IMR-90 (cell line): Measurements from ENCODE around the gene PLXDC2.
"Not testable (repeated sequence)": the region's sequence is repeated elsewhere in the genome, so short reads cannot be mapped to it uniquely, and the experiment has no call there.

Source experiments
- CEBPB ChIP-seq: IDR thresholded peaks from 2 replicates; pipeline ENCODE4 v1.6.1; 2012; ENCODE audit warnings: low read depth, low read length, improper control_type of control experiment
- FOS ChIP-seq: fragments of 150-350 bp; IDR thresholded peaks from 2 replicates; pipeline ENCODE4 v1.6.1; 2016; ENCODE audit warnings: low read depth, low read length
- MAZ ChIP-seq: IDR thresholded peaks from 2 replicates; pipeline ENCODE4 v1.6.1; 2012; ENCODE audit warnings: low read depth, mild to moderate bottlenecking, low read length, improper control_type of control experiment, moderate library complexity, borderline replicate concordance
- MXI1 ChIP-seq: IDR thresholded peaks from 2 replicates; pipeline ENCODE4 v1.6.1; 2012; ENCODE audit warnings: low read depth, mild to moderate bottlenecking, low read length, moderate library complexity, borderline replicate concordance
- NFE2L2 ChIP-seq: fragments of 150-350 bp; IDR thresholded peaks from 2 replicates; pipeline ENCODE4 v1.6.1; 2016; ENCODE audit warnings: low read depth, mild to moderate bottlenecking, low read length
- POLR2A ChIP-seq: IDR thresholded peaks from 2 replicates; pipeline ENCODE4 v1.6.1; 2012; ENCODE audit warnings: mild to moderate bottlenecking, low read depth, low read length
- RFX5 ChIP-seq: IDR thresholded peaks from 2 replicates; pipeline ENCODE4 v1.8.0; 2012; ENCODE audit warnings: low read depth, mild to moderate bottlenecking, low read length, moderate library complexity
- SMC3 ChIP-seq: fragments of 150-350 bp; IDR thresholded peaks from 2 replicates; pipeline ENCODE4 v1.6.1; 2016; ENCODE audit warnings: low read depth, mild to moderate bottlenecking, antibody characterized with exemption, low read length, moderate library complexity
- TF ChIP-seq, protein P1 (sequence below): conservative IDR thresholded peaks from 2 replicates; pipeline ENCODE4 v1.5.1; 2012; ENCODE audit warnings: mild to moderate bottlenecking, low read depth, low read length, improper control_type of control experiment

DNA sequence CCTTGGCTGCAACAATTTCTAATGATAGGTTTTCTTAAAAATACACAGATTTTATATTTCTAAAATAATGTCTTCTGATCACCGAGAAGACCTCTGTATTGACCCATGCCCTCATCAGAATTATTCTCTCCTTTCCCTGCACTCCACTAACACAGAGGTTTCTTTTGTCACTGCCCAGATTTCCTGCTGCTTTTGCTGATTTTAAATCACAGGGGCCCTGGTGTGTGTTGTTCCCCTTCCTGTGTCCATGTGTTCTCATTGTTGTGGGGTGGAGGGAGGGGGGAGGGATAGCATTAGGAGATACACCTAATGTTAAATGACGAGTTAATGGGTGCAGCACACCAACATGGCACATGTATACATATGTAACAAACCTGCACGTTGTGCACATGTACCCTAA lies 375.2 kb downstream of the PLXDC2 start:
- TF ChIP-seq, protein P1, sequence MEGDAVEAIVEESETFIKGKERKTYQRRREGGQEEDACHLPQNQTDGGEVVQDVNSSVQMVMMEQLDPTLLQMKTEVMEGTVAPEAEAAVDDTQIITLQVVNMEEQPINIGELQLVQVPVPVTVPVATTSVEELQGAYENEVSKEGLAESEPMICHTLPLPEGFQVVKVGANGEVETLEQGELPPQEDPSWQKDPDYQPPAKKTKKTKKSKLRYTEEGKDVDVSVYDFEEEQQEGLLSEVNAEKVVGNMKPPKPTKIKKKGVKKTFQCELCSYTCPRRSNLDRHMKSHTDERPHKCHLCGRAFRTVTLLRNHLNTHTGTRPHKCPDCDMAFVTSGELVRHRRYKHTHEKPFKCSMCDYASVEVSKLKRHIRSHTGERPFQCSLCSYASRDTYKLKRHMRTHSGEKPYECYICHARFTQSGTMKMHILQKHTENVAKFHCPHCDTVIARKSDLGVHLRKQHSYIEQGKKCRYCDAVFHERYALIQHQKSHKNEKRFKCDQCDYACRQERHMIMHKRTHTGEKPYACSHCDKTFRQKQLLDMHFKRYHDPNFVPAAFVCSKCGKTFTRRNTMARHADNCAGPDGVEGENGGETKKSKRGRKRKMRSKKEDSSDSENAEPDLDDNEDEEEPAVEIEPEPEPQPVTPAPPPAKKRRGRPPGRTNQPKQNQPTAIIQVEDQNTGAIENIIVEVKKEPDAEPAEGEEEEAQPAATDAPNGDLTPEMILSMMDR: not testable (repeated sequence)
- TF ChIP-seq MXI1, POLR2A, RFX5, MAZ, CEBPB, NFE2L2, SMC3, FOS: not testable (repeated sequence)
